MG63 (cell line): ENCODE results near the gene FYCO1. TPM values are rescaled to one million over a fixed set of nuclear protein-coding genes. Genes with fewer than 3 reads are reported as not detected.
A peak's percentile ranks its signal among the peaks of the same experiment; 100 is the strongest.

Experiments
- DNase-seq: peaks from one replicate; pipeline ENCODE4 v3.0.0-alpha.2; 2020
- H3K27me3 ChIP-seq: fragments of 250-450 bp; sonication (Bioruptor Pico); 2 replicates; pipeline ENCODE4 v1.5.1; 2020; ENCODE audit warnings: mild to moderate bottlenecking, moderate library complexity
- H3K36me3 ChIP-seq: fragments of 250-450 bp; sonication (Bioruptor Pico); 2 replicates; pipeline ENCODE4 v1.5.1; 2020; ENCODE audit warnings: mild to moderate bottlenecking, moderate library complexity
- H3K4me3 ChIP-seq: fragments of 250-450 bp; sonication (Bioruptor Pico); 2 replicates; pipeline ENCODE4 v1.5.1; 2020; ENCODE audit warnings: mild to moderate bottlenecking, moderate library complexity
- H3K9me3 ChIP-seq: fragments of 250-450 bp; sonication (Bioruptor Pico); 2 replicates; pipeline ENCODE4 v1.5.1; 2020; ENCODE audit warnings: mild to moderate bottlenecking, moderate library complexity
- total RNA-seq: library from RNA; depleted of rRNA; stranded (reverse); fragments of >200 nt; shearing (Covaris generic); gene quantifications from 2 replicates; pipeline ENCODE4 v1.2.3, GENCODE V29; 2014; ENCODE audit warnings: low replicate concordance

The FYCO1 gene
- total RNA-seq, 1 experiment from 2014 or later, result 10.5 TPM

- no peaks in the 10 kb centered on the region for H3K27me3 ChIP-seq
These were observed 72.6 kb downstream of the FYCO1 start for GRCh38 chr3:45922950-45923590.

GRCh38 chr3:45922039-45922326 is 73.6 kb downstream of the FYCO1 start:
- H3K4me3 ChIP-seq, result no peak overlapping the region
- H3K36me3 ChIP-seq, result no peaks in the 10 kb centered on the region
- no peaks in the 10 kb centered on the region for H3K9me3 ChIP-seq
- DNase-seq, result no peak
- no peaks in the 10 kb centered on the region for H3K27me3 ChIP-seq

More at GRCh38 chr3:45922950-45923590, 72.6 kb downstream of the FYCO1 start:
- no peaks in the 10 kb centered on the region for H3K36me3 ChIP-seq
- no peak for DNase-seq
- H3K9me3 ChIP-seq, result no peaks in the 10 kb centered on the region
- H3K4me3 ChIP-seq, result no peak overlapping the region

GRCh38 chr3:45921158-45922038 is 74.2 kb downstream of the FYCO1 start:
- Histone ChIP-seq H3K4me3 (no peak overlapping the region), H3K27me3 (no peaks in the 10 kb centered on the region), H3K36me3 (no peaks in the 10 kb centered on the region), H3K9me3 (no peaks in the 10 kb centered on the region)
- DNase-seq, result no peak

GRCh38 chr3:45917146-45917898 is 78.3 kb downstream of the FYCO1 start:
- Histone ChIP-seq H3K9me3 (no peaks in the 10 kb centered on the region), H3K36me3 (no peaks in the 10 kb centered on the region), H3K4me3 (no peak overlapping the region), H3K27me3 (no peaks in the 10 kb centered on the region)
- no peak for DNase-seq

- peak; percentile 44 for DNase-seq
- no peak overlapping the region for H3K4me3 ChIP-seq
These were observed 79.9 kb downstream of the FYCO1 start for GRCh38 chr3:45915518-45916231.

DNA sequence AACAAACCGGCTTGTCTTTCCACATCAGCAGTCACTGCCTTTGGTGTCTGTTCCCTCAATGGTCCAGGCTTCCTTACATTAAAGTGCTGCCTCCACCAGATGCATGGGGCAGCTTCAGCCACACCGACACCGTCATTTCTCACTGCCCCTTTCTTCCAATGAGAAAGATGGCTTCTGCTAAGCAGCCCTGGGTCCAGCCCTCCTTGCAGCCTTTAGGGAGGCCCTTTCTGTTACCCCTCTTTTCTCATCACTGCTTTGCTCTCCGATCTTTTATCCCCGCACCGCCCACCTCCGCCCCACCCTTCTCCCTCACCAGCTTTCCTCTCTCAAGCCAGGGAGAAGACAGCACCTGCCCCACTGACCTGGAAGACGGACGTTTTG is 80.6 kb downstream of the FYCO1 start:
- Histone ChIP-seq H3K36me3 (no peaks in the 10 kb centered on the region), H3K9me3 (no peaks in the 10 kb centered on the region), H3K27me3 (no peaks in the 10 kb centered on the region), H3K4me3 (no peak overlapping the region)
- DNase-seq, result no peak

More at GRCh38 chr3:45915518-45916231, 79.9 kb downstream of the FYCO1 start:
- no peaks in the 10 kb centered on the region for H3K36me3 ChIP-seq
- H3K9me3 ChIP-seq, result no peaks in the 10 kb centered on the region
- no peaks in the 10 kb centered on the region for H3K27me3 ChIP-seq

GRCh38 chr3:45914362-45915058 is 81.1 kb downstream of the FYCO1 start:
- no peaks in the 10 kb centered on the region for H3K9me3 ChIP-seq
- DNase-seq, result no peak
- H3K4me3 ChIP-seq, result no peak overlapping the region
- H3K36me3 ChIP-seq, result no peaks in the 10 kb centered on the region
- H3K27me3 ChIP-seq, result no peaks in the 10 kb centered on the region

DNA sequence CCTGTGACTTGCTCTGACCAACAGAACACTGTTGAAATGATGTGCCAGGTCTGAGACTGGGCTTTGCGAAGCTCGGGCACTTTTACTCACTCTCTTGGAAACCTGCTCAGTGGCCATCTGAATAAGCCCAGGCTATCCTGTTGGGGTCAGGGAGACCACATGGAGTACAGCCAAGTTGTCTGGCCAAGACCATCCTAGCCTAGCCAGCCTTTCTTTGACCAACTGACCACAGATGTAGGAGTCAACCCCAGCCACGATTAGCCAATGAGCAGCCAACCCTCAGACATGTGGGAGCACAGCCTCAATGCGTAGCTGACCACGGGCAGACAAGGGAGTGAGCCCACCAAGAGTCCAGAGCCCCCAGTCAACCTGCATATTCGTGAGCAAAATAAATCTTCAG is 83.2 kb downstream of the FYCO1 start:
- DNase-seq, result no peak
- Histone ChIP-seq H3K9me3 (no peaks in the 10 kb centered on the region), H3K4me3 (no peak overlapping the region), H3K27me3 (no peaks in the 10 kb centered on the region), H3K36me3 (no peaks in the 10 kb centered on the region)

DNA sequence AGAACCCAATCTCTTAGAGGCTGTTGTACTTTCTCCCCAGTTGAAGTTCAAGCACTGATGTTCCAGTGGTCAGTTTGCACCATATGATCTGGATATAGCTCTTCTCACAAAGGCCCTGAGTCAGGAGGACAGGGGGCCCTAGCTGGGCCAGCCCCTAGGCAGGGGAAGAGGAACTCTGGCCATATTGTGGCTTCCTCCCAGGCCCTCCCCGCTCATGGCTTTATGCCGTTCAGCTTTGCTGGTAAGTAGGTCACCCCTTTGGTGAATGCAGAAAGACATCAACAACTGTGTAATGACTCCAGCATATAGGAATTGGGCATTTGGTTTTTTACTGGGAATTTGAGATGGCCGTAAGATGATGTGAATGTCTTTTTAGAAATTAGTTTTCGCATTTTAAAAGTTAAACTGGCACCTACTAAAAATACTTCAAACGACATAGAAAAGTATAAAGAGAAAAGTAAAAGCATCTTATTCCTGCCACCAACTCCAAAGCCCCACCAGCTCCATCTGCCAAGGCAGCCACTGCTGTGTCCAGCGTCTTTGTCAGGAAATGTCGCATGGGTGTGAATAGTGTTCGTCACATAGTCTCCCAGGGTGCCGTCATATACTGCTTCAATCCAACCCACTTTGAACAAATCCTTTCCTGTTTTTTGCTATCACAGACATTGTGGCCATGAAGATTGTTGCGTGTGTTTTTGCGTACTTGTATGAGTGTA is 84.0 kb downstream of the FYCO1 start:
- Histone ChIP-seq H3K27me3 (no peaks in the 10 kb centered on the region), H3K36me3 (no peaks in the 10 kb centered on the region), H3K9me3 (no peaks in the 10 kb centered on the region), H3K4me3 (no peak overlapping the region)
- DNase-seq, result no peak

- Histone ChIP-seq H3K4me3 (no peak overlapping the region), H3K36me3 (no peaks in the 10 kb centered on the region), H3K27me3 (no peaks in the 10 kb centered on the region), H3K9me3 (no peaks in the 10 kb centered on the region)
- DNase-seq, result no peak
These were observed 84.7 kb downstream of the FYCO1 start for GRCh38 chr3:45910892-45911291.

GRCh38 chr3:45909542-45909941 is 86.1 kb downstream of the FYCO1 start:
- DNase-seq, result no peak

GRCh38 chr3:45908761-45909160 is 86.9 kb downstream of the FYCO1 start:
- no peaks in the 10 kb centered on the region for H3K27me3 ChIP-seq

More at GRCh38 chr3:45909542-45909941, 86.1 kb downstream of the FYCO1 start:
- Histone ChIP-seq H3K36me3 (no peaks in the 10 kb centered on the region), H3K27me3 (no peaks in the 10 kb centered on the region), H3K4me3 (no peak overlapping the region), H3K9me3 (no peaks in the 10 kb centered on the region)

DNA sequence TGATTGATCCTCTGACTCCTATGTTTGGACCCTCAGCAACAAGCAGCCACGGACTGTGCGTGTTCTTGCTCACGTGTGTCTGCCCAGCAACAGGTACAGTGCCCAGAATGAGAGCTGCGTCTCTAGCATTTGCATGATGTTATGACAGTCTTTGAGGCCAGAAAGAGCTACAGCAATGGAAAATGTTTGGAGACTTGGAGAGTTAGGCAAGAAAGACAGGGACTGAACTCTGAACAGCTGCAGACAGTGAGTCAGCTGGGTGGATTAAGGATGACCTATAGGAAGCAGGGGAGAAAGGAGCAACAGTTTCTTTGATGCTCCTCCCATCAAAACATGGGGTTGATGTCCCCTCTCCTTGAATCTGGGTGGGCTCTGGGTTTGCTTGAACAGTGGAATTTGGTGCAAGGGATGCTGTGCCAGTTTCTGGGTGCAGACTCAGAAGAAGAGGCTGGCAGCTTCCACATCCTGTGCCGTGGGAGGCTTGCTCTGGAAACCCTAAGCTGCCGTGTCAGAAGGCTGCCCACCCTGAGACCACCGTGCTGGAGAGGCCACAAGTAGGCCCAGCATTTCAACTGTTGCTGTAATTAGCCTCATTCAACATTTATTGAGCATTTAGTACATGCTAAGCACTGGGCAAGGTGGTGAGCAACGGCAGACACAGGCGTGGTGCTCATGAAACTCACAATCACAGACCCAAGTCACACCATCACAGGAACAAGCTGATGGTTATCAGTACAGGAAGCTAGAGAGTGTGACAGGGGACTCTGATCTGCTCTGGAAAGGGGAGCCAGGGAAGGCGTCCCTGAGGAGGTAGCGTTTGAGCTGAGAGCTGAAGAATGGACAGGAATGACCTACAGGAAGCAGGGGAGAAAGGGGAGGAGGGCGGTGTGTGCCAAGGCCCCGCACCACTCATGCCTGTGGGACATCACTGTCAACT is 87.6 kb downstream of the FYCO1 start:
- Histone ChIP-seq H3K4me3 (no peak overlapping the region), H3K36me3 (no peaks in the 10 kb centered on the region), H3K9me3 (no peaks in the 10 kb centered on the region), H3K27me3 (no peaks in the 10 kb centered on the region)
- DNase-seq, result peak; percentile 13

More at GRCh38 chr3:45908761-45909160, 86.9 kb downstream of the FYCO1 start:
- Histone ChIP-seq H3K36me3 (no peaks in the 10 kb centered on the region), H3K4me3 (no peak overlapping the region), H3K9me3 (no peaks in the 10 kb centered on the region)
- no peak for DNase-seq

DNA sequence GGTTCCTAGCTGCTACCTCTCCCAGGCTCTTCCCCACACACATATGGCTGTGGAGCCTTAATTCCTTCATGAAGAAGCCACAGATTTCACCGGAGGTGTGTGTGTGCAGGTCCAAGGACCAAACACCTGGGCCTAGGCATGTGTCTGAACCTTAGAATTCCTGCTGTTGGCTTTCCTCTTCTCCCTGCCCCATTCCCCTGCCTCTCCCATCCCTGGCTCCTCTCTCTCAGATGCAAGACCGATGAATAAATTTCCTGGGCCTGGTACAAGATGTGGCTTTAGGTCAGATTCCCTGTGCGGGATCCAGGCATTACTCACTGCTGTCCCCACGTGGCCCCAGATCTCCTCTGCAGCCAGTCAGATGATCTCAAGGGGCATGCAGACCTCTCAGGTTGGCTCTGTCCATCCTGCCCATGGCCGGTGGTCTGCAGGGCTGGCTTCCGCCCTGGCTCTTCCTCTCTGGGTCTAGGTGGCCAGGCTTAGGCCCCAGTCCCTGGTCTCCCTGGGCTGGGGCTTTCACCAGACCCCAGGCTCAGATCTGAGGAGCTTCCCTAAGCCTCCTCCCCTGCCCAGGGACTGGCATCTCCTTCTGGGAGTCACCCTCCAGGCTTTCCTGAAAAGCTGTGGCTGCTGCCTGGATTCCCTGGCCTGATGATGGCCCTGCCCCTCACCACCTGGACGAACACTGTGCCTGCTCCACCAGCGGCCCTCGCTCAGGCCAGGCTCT is 88.8 kb downstream of the FYCO1 start:
- DNase-seq, result peak; percentile 59
- Histone ChIP-seq H3K27me3 (no peaks in the 10 kb centered on the region), H3K36me3 (no peaks in the 10 kb centered on the region), H3K4me3 (no peak overlapping the region), H3K9me3 (no peaks in the 10 kb centered on the region)
